Panc1 (cell line): ENCODE results near the gene IKZF3. TPM values are rescaled to one million over a fixed set of nuclear protein-coding genes. Genes with fewer than 3 reads are reported as not detected.
A peak's percentile ranks its signal among the peaks of the same experiment; 100 is the strongest.

Source experiments
- ATAC-seq: fragments of 200-7000 bp; cut with Tn5 transposase; 2 replicates; pipeline ENCODE4 v1.9.1; 2020; ENCODE audit warnings: mild to moderate bottlenecking, moderate library complexity
- BruUV-seq: library from RNA; stranded (reverse); fragments of 400-500 nt; replicated peaks from 2 replicates; lab custom pipeline; 2021; lab: Mats Ljungman, UMichigan
- CTCF ChIA-PET: fragments of 300-600 bp; sonication (Branson Sonifier 250); formaldehyde crosslinking; loops from one replicate; lab custom pipeline; 2022; ENCODE audit warnings: antibody characterized with exemption; lab: Charles Lee
- POLR2A ChIA-PET: fragments of 300-600 bp; sonication (Branson Sonifier 250); formaldehyde crosslinking; loops from one replicate; lab custom pipeline; 2022; ENCODE audit warnings: antibody characterized with exemption; lab: Charles Lee
- DNase-seq: peaks from one replicate; pipeline ENCODE4 v3.0.0-alpha.2; 2010; ENCODE audit warnings: low read depth, low spot score
- H3K27ac ChIP-seq: 2 replicates; pipeline ENCODE4 v1.5.1; 2011; ENCODE audit warnings: mild to moderate bottlenecking, low read length, inconsistent platforms
- H3K27me3 ChIP-seq: fragments of 200-500 bp; sonication (Bioruptor generic); 2 replicates; pipeline ENCODE4 v1.6.0; 2014; ENCODE audit warnings: low read length, inconsistent platforms; ENCODE audit not compliant: control insufficient read depth, insufficient read depth
- H3K36me3 ChIP-seq: fragments of 200-500 bp; sonication (Bioruptor generic); 2 replicates; pipeline ENCODE4 v1.5.1; 2014; ENCODE audit warnings: inconsistent platforms, mild to moderate bottlenecking, low read length, moderate library complexity; ENCODE audit not compliant: control insufficient read depth, insufficient read depth
- H3K4me1 ChIP-seq: 2 replicates; pipeline ENCODE4 v1.5.1; 2011; ENCODE audit warnings: inconsistent platforms, mild to moderate bottlenecking, low read length, moderate library complexity; ENCODE audit not compliant: control insufficient read depth, insufficient read depth
- H3K4me3 ChIP-seq, 2 experiments: 2 replicates each; pipeline ENCODE4 v1.5.1; 2011 to 2012; ENCODE audit warnings: low read depth in 2 of 2, low read length in 2 of 2, mild to moderate bottlenecking in 2 of 2, inconsistent platforms in 1 of 2, moderate library complexity in 1 of 2
- H3K9me3 ChIP-seq: fragments of 200-500 bp; sonication (Bioruptor generic); 2 replicates; pipeline ENCODE4 v1.5.1; 2014; ENCODE audit warnings: low read depth, mild to moderate bottlenecking, inconsistent platforms, low read length, moderate library complexity; ENCODE audit not compliant: control insufficient read depth, insufficient read depth
- CTCF ChIP-seq: fragments of 450-650 bp; IDR thresholded peaks from 2 replicates; pipeline ENCODE4 v1.5.1; 2017; ENCODE audit warnings: mild to moderate bottlenecking
- POLR2AphosphoS5 ChIP-seq: IDR thresholded peaks from 2 replicates; pipeline ENCODE4 v1.6.1; 2012; ENCODE audit warnings: mild to moderate bottlenecking, low read depth, low read length, moderate library complexity
- REST ChIP-seq, 2 experiments: IDR thresholded peaks; 2 replicates each; pipeline ENCODE4 v1.6.1; 2011 to 2012; ENCODE audit warnings: low read depth in 2 of 2, control low read depth in 1 of 2, low read length in 1 of 2, mild to moderate bottlenecking in 1 of 2, moderate library complexity in 1 of 2; ENCODE audit not compliant: insufficient read depth in 1 of 2
- SIN3A ChIP-seq: IDR thresholded peaks from 2 replicates; pipeline ENCODE4 v1.6.1; 2012; ENCODE audit warnings: low read depth, mild to moderate bottlenecking, low read length, moderate library complexity, borderline replicate concordance; ENCODE audit not compliant: insufficient read depth
- TCF7L2 ChIP-seq: IDR thresholded peaks from 2 replicates; pipeline ENCODE4 v1.6.1; 2011; ENCODE audit warnings: mild to moderate bottlenecking, low read depth, low read length, inconsistent platforms
- in situ Hi-C: cut with HindIII; loops from 2 replicates; pipeline ENCODE4 v1.10.0; 2016; ENCODE audit warnings: low sequenced_read_pairs, low pct_unique_long_range_greater_than_20kb
- intact Hi-C: fragments of 100-400 bp; cut with micrococcal nuclease; formaldehyde crosslinking; loops from one replicate; pipeline ENCODE4 v1.10.0; 2022; ENCODE audit not compliant: unreplicated experiment
- total RNA-seq: library from RNA; stranded (reverse); gene quantifications from one replicate; pipeline ENCODE4 v1.2.1, GENCODE V29; 2021; ENCODE audit not compliant: unreplicated experiment

IKZF3 gene
- total RNA-seq, 1 experiment from 2014 or later: 0.59 TPM

- Histone ChIP-seq H3K4me3 (no peak overlapping the region), H3K27ac (no peak overlapping the region), H3K9me3 (no peaks in the 10 kb centered on the region), H3K36me3 (no peaks in the 10 kb centered on the region), H3K27me3 (no peaks in the 10 kb centered on the region), H3K4me1 (0 out of 2 replicates have a peak, but pooled peaks cover 5% of the 10 kb centered on the region)
- intact Hi-C loops: no loop called here
- BruUV-seq: no TSS peak
- ATAC-seq: no peak
- in situ Hi-C loops: no loop called here
- CTCF ChIA-PET: no interaction called here
- no peak for TF ChIP-seq POLR2AphosphoS5
- TF ChIP-seq CTCF: no peak
- no peak for TF ChIP-seq REST (IDR thresholded peaks at IDR 0.05; ENCODE audit: insufficient read depth in 1 of 2, low read depth in 2 of 2, low read length in 1 of 2)
- no peak for TF ChIP-seq TCF7L2
- no peak for TF ChIP-seq SIN3A
- DNase-seq: no peak
- POLR2A ChIA-PET: no interaction called here
These were observed 131.5 kb downstream of the IKZF3 start for GRCh38 chr17:39732586-39732985.

GRCh38 chr17:39730095-39730921 is 133.8 kb downstream of the IKZF3 start, which contains the start of gene MIEN1:
Gene MIEN1 (minus strand): TSS chr17:39730532. CDS start chr17:39730495, 37 bp downstream.
- intact Hi-C loops: no loop called here
- TSS peak; percentile 96 for BruUV-seq
- TF ChIP-seq POLR2AphosphoS5 (peak; percentile 87), TCF7L2 (no peak), CTCF (peak; percentile 96), SIN3A (peak; percentile 80), REST (IDR thresholded peaks at IDR 0.05; ENCODE audit: insufficient read depth in 1 of 2, low read depth in 2 of 2, low read length in 1 of 2) (no peak)
- DNase-seq (no peak), ATAC-seq (peak; percentile 96)
- POLR2A ChIA-PET: interaction anchor here (0.6 to 1.5 kb wide), 4 partner anchors 10 to 35 kb away, joined by 3 to 19 read pairs (median 4); no protein-coding TSS in a partner anchor
- Histone ChIP-seq H3K9me3 (no peaks in the 10 kb centered on the region), H3K27me3 (no peaks in the 10 kb centered on the region), H3K27ac (peak within 1 kb of the TSS; percentile 93), H3K36me3 (no peaks in the 10 kb centered on the region), H3K4me3 (peak within 1 kb of the TSS; percentile 73 to 96), H3K4me1 (0 out of 2 replicates have a peak, but pooled peaks cover 5% of the 10 kb centered on the region)
- CTCF ChIA-PET: interaction anchor here (0.6 to 1.2 kb wide), 8 partner anchors 8 to 1309 kb away, joined by 3 to 11 read pairs (median 6); partner anchors contain the start of gene PGAP3
- in situ Hi-C loops: no loop called here
